Activated T-helper 17 cell treated with anti-CD3 and anti-CD28 coated beads, Interleukin-2, amount 50 U/mL, for 72 hours (primary cell): Measurements from ENCODE around the gene WDR64. TPM values are rescaled to one million over a fixed set of nuclear protein-coding genes. Genes with fewer than 3 reads are reported as not detected.
"Not testable (repeated sequence)": the region's sequence is repeated elsewhere in the genome, so short reads cannot be mapped to it uniquely, and the experiment has no call there.

Experiments
- ATAC-seq: fragments of 150-1000 bp; cut with Tn5 transposase; replicated peaks from 2 replicates; pipeline ENCODE4 v1.10.0; 2021; ENCODE audit warnings: mild to moderate bottlenecking, moderate library complexity
- H3K27ac Mint-ChIP-seq: one replicate; pipeline ENCODE4 v1.8.0; 2022; ENCODE audit warnings: mixed read lengths
- H3K27me3 Mint-ChIP-seq: one replicate; pipeline ENCODE4 v1.8.0; 2022; ENCODE audit warnings: mixed read lengths
- H3K36me3 Mint-ChIP-seq: one replicate; pipeline ENCODE4 v1.8.0; 2022; ENCODE audit warnings: low read depth, mild to moderate bottlenecking, mixed read lengths
- H3K4me1 Mint-ChIP-seq: one replicate; pipeline ENCODE4 v1.8.0; 2022; ENCODE audit warnings: mixed read lengths
- H3K4me3 Mint-ChIP-seq: one replicate; pipeline ENCODE4 v1.8.0; 2022; ENCODE audit warnings: mild to moderate bottlenecking, mixed read lengths
- H3K9me3 Mint-ChIP-seq: one replicate; pipeline ENCODE4 v1.8.0; 2022; ENCODE audit warnings: mixed read lengths
- total RNA-seq, 2 donors: library from RNA; stranded (reverse); gene quantifications; one replicate each; pipeline ENCODE4 v1.2.3, GENCODE V29; 2022

Gene WDR64
- total RNA-seq, 2 donors from 2014 or later = not detected

DNA sequence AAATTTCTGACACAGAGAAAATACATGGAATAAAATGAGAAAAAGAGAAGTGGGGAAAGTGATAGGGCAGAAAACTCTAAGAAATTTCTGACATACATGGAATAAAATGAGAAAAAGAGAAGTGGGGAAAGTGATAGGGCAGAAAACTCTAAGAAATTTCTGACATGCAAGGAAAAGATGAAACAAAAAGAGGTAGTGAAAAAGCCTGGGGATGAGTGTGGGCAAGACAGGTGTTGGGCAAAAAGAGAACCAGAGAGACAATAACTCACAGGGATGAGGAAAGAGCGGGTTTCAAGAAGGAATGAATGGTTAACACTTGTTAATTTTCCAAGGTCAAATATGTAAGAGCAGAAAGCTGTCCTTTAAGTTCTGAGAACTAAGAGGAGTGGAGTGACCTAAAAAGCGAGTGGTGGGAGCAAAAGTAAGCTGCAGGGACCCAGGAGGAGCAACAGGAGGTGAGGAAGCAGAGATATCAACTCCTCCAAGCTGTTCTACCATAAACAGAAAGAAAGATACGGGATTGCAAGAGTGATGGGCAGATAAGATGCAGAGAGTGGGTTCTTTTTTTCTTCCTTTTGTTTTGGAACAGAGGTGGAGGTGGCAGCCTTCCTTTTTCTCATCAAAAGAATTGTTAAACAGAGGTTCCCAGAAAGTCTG is 166.0 kb downstream of the WDR64 start:
- Mint-ChIP-seq H3K9me3 (no peaks in the 10 kb centered on the region), H3K27me3 (peaks cover 16% of the 10 kb centered on the region), H3K36me3 (no peaks in the 10 kb centered on the region), H3K4me3 (no peak overlapping the region), H3K4me1 (no peaks in the 10 kb centered on the region), H3K27ac (no peak overlapping the region)
- ATAC-seq = no peak

- Mint-ChIP-seq H3K36me3 (no peaks in the 10 kb centered on the region), H3K27me3 (peaks cover 18% of the 10 kb centered on the region), H3K9me3 (no peaks in the 10 kb centered on the region), H3K4me1 (no peaks in the 10 kb centered on the region), H3K4me3 (no peak overlapping the region), H3K27ac (no peak overlapping the region)
- no peak for ATAC-seq
Observed at GRCh38 chr1:241819340-241819866, 167.3 kb downstream of the WDR64 start.

- Mint-ChIP-seq H3K4me1 (no peaks in the 10 kb centered on the region), H3K27ac (no peak overlapping the region), H3K9me3 (no peaks in the 10 kb centered on the region), H3K36me3 (no peaks in the 10 kb centered on the region), H3K27me3 (peaks cover 21% of the 10 kb centered on the region), H3K4me3 (no peak overlapping the region)
- ATAC-seq = no peak
Observed at GRCh38 chr1:241821363-241821762, 169.3 kb downstream of the WDR64 start.

DNA sequence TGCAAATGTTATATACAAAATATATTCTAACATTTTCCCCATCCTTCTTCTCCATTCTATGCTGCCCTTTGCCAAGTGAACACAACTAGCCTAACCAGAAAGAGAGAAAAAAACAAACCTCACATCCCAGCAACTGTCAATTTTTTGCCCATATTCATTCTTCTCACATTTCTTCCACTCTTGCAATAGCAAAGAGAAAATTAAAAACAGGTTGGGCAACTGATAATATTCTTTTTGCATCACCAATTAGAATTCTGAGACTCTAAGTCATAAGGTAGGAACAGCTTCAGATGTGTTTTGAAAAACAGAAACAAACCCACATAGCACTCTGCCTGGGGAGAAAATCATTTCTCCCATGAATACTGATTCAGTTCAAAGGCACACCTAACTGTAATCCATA is 170.8 kb downstream of the WDR64 start:
- Mint-ChIP-seq H3K4me3 (no peak overlapping the region), H3K27me3 (peaks cover 16% of the 10 kb centered on the region), H3K36me3 (no peaks in the 10 kb centered on the region), H3K4me1 (no peaks in the 10 kb centered on the region), H3K27ac (no peak overlapping the region), H3K9me3 (no peaks in the 10 kb centered on the region)
- no peak for ATAC-seq

GRCh38 chr1:241823925-241824324 is 171.8 kb downstream of the WDR64 start:
- H3K9me3 Mint-ChIP-seq = no peaks in the 10 kb centered on the region
- H3K36me3 Mint-ChIP-seq = no peaks in the 10 kb centered on the region
- H3K4me1 Mint-ChIP-seq = no peaks in the 10 kb centered on the region
- H3K27me3 Mint-ChIP-seq = peaks cover 15% of the 10 kb centered on the region
- H3K27ac Mint-ChIP-seq = no peak overlapping the region
- no peak overlapping the region for H3K4me3 Mint-ChIP-seq
- no peak for ATAC-seq

DNA sequence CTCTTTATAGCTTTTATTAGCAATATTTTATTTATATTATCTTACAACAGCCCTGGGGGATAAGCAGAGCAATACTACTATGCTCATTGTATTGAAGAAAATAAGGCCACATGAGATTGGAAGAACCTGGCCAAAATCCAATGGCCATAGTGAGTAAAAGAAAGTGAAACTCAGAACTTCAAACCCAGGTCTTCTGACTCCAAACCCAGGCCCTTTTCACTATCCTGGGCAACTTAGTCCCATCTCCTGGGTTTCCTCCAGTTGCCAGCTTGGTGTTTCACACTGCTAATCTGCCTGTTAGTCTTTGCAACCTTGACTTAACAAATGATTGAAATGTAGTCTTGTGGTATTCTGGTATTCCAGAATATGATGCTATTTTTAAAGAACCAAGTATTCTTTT is 173.5 kb downstream of the WDR64 start:
- H3K27ac Mint-ChIP-seq = no peak overlapping the region
- H3K27me3 Mint-ChIP-seq = peaks cover 12% of the 10 kb centered on the region
- ATAC-seq = no peak
- no peaks in the 10 kb centered on the region for H3K36me3 Mint-ChIP-seq
- H3K4me3 Mint-ChIP-seq = no peak overlapping the region
- no peaks in the 10 kb centered on the region for H3K4me1 Mint-ChIP-seq
- no peaks in the 10 kb centered on the region for H3K9me3 Mint-ChIP-seq

DNA sequence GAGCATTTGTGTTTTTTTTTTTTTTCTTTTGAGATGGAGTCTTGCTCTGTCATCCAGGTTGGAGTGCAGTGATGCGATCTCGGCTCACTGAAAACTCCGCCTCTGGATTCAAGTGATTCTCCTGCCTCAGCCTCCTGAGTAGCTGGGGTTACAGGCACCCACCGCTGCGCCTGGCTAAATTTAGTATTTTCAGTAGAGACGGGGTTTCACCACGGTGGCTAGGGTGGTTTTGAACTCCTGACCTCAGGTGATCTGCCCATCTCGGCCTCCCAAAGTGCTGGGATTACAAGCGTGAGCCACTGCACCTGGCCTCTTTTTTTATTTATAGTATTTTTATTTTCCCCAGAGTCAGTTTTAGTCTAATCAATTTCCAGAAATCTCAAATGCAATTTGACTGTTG is 174.5 kb downstream of the WDR64 start:
- H3K27me3 Mint-ChIP-seq = peaks cover 13% of the 10 kb centered on the region
- H3K27ac Mint-ChIP-seq, H3K4me3 Mint-ChIP-seq, H3K4me1 Mint-ChIP-seq, H3K36me3 Mint-ChIP-seq, H3K9me3 Mint-ChIP-seq, ATAC-seq: not testable (repeated sequence)

GRCh38 chr1:241827264-241827663 is 175.2 kb downstream of the WDR64 start:
- no peak overlapping the region for H3K4me3 Mint-ChIP-seq
- no peak for ATAC-seq
- no peak overlapping the region for H3K27ac Mint-ChIP-seq
- no peaks in the 10 kb centered on the region for H3K9me3 Mint-ChIP-seq
- no peaks in the 10 kb centered on the region for H3K4me1 Mint-ChIP-seq
- peaks cover 19% of the 10 kb centered on the region for H3K27me3 Mint-ChIP-seq
- no peaks in the 10 kb centered on the region for H3K36me3 Mint-ChIP-seq

GRCh38 chr1:241828463-241829021 is 176.5 kb downstream of the WDR64 start:
- Mint-ChIP-seq H3K36me3 (no peaks in the 10 kb centered on the region), H3K9me3 (no peaks in the 10 kb centered on the region), H3K27ac (no peak overlapping the region), H3K4me1 (no peaks in the 10 kb centered on the region), H3K4me3 (no peak overlapping the region), H3K27me3 (peaks cover 26% of the 10 kb centered on the region)
- ATAC-seq = no peak

- Mint-ChIP-seq H3K36me3 (no peaks in the 10 kb centered on the region), H3K4me3 (no peak overlapping the region)
Observed at GRCh38 chr1:241829468-241829867, 177.4 kb downstream of the WDR64 start.

GRCh38 chr1:241834733-241835377 is 182.8 kb downstream of the WDR64 start:
- no peak overlapping the region for H3K27ac Mint-ChIP-seq
- no peaks in the 10 kb centered on the region for H3K9me3 Mint-ChIP-seq
- peaks cover 19% of the 10 kb centered on the region for H3K27me3 Mint-ChIP-seq
- peaks cover 5% of the 10 kb centered on the region for H3K4me1 Mint-ChIP-seq
- no peak for ATAC-seq
- H3K36me3 Mint-ChIP-seq = no peaks in the 10 kb centered on the region
- H3K4me3 Mint-ChIP-seq = no peak overlapping the region

More at GRCh38 chr1:241829468-241829867, 177.4 kb downstream of the WDR64 start:
- Mint-ChIP-seq H3K4me1 (no peaks in the 10 kb centered on the region), H3K27me3 (peaks cover 23% of the 10 kb centered on the region), H3K9me3 (no peaks in the 10 kb centered on the region), H3K27ac (no peak overlapping the region)
- no peak for ATAC-seq

DNA sequence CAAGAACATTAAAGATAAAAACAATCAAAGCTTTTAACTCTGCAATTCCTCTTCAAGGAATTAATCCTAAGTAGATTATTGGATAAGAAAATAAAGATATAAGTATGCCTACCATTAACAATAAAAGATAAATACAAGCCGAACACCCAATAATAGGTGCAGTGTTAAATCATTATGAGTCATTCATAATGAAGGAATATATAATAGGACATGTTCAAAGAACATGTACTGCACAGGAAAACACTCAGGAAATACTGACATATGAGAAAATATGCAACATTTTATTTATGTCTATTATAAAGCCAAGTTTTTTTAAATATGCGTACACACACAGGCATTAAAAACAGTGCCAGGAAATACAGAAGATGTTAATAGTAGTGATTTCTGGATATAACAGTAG is 184.9 kb downstream of the WDR64 start:
- Mint-ChIP-seq H3K27ac (no peak overlapping the region), H3K27me3 (peaks cover 17% of the 10 kb centered on the region), H3K9me3 (no peaks in the 10 kb centered on the region), H3K4me1 (peaks cover 5% of the 10 kb centered on the region), H3K36me3 (no peaks in the 10 kb centered on the region), H3K4me3 (no peak overlapping the region)
- no peak for ATAC-seq

DNA sequence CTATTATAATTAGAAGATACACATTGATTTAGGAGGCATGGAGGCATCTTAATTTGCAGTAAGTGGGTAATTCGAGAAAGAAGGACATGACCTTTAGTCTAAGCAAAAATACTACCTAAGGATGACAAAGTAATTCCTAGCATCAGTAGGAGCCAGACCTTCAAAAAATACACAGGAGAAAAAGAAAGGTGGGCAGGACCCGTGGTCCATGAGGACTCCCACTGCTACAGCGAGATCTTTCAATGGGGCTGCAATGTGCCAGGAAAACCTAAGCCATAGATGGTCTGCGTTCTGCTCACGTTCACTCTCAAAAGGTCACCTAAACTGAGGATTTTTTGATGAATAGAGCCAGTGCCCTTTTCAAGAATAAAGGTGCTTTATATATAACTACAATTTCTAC is 185.3 kb downstream of the WDR64 start:
- H3K27ac Mint-ChIP-seq = no peak overlapping the region
- H3K4me3 Mint-ChIP-seq = no peak overlapping the region
- no peak for ATAC-seq
- peaks cover 5% of the 10 kb centered on the region for H3K4me1 Mint-ChIP-seq
- peaks cover 13% of the 10 kb centered on the region for H3K27me3 Mint-ChIP-seq
- H3K9me3 Mint-ChIP-seq = no peaks in the 10 kb centered on the region
- H3K36me3 Mint-ChIP-seq = no peaks in the 10 kb centered on the region

DNA sequence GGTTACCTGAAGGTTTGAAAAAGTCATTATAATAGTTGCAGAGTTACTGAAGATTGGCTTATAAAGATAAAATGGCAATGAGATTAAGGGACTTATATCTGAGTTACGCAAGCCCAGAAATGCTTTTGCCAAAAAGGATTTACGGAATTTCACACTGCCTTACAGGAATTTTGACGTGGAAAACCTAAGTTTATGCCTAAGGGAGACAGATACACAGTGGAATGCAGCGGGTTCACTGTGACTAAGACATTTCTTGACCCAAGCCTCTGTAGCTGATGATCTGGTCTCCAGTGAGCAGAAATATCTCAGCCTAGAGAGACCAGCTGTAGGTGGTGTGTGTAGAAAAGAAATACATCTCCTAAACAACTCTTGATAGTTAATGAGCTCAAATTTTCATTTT is 185.8 kb downstream of the WDR64 start:
- no peaks in the 10 kb centered on the region for H3K9me3 Mint-ChIP-seq

DNA sequence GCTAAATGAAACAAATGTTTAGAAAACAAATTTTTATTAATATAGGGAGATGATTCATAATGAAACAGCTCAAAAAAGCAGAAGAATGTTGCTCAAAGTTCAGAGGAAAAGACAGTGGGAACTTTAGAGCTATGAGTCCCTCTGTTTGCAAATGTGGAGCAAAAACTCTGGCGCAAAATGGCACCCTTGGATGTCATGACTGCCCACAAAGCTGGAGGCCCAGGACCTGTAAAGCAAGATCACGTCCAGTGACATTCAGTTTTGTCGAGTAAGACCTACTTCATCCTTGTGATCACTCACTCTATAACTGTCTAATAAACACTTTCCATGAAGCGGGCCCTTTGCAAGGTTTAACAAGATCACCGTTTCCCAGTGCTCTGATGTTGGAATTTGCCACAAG is 186.8 kb downstream of the WDR64 start:
- Mint-ChIP-seq H3K27ac (no peak overlapping the region), H3K4me3 (no peak overlapping the region), H3K36me3 (no peaks in the 10 kb centered on the region), H3K4me1 (peaks cover 5% of the 10 kb centered on the region), H3K9me3 (no peaks in the 10 kb centered on the region), H3K27me3 (peaks cover 11% of the 10 kb centered on the region)
- no peak for ATAC-seq

More for the DNA sequence above, 185.8 kb downstream of the WDR64 start:
- ATAC-seq = no peak
- Mint-ChIP-seq H3K27ac (no peak overlapping the region), H3K4me3 (no peak overlapping the region), H3K27me3 (peaks cover 14% of the 10 kb centered on the region), H3K4me1 (peaks cover 5% of the 10 kb centered on the region), H3K36me3 (no peaks in the 10 kb centered on the region)
